Activated naive CD4-positive, alpha-beta T cell treated with anti-CD3 and anti-CD28 coated beads, Interleukin-2, amount 50 U/mL, for 24 hours (primary cell): ENCODE data around the gene MAST4.

Source experiments
- H3K27ac Mint-ChIP-seq: one replicate; pipeline ENCODE4 v1.8.0; 2021; ENCODE audit warnings: mild to moderate bottlenecking, mixed read lengths
- H3K27me3 Mint-ChIP-seq: one replicate; pipeline ENCODE4 v1.8.0; 2021; ENCODE audit warnings: mixed read lengths
- H3K36me3 Mint-ChIP-seq: one replicate; pipeline ENCODE4 v1.8.0; 2021; ENCODE audit warnings: mixed read lengths
- H3K4me1 Mint-ChIP-seq: one replicate; pipeline ENCODE4 v1.8.0; 2021; ENCODE audit warnings: mixed read lengths
- H3K4me3 Mint-ChIP-seq: one replicate; pipeline ENCODE4 v1.8.0; 2021; ENCODE audit warnings: mild to moderate bottlenecking, mixed read lengths
- H3K9me3 Mint-ChIP-seq: one replicate; pipeline ENCODE4 v1.8.0; 2021; ENCODE audit warnings: mixed read lengths

The MAST4 gene

GRCh38 chr5:66585291-66585690 is 10.9 kb upstream of the MAST4 start:
- no peak overlapping the region for H3K27ac Mint-ChIP-seq
- no peaks in the 10 kb centered on the region for H3K4me1 Mint-ChIP-seq
- H3K36me3 Mint-ChIP-seq: no peaks in the 10 kb centered on the region
- no peak overlapping the region for H3K4me3 Mint-ChIP-seq
- peaks cover 12% of the 10 kb centered on the region for H3K27me3 Mint-ChIP-seq
- H3K9me3 Mint-ChIP-seq: no peaks in the 10 kb centered on the region

GRCh38 chr5:66587771-66588170 is 8.4 kb upstream of the MAST4 start:
- Mint-ChIP-seq H3K9me3 (no peaks in the 10 kb centered on the region), H3K27ac (no peak overlapping the region), H3K36me3 (no peaks in the 10 kb centered on the region), H3K27me3 (peaks cover 11% of the 10 kb centered on the region), H3K4me3 (no peak overlapping the region), H3K4me1 (no peaks in the 10 kb centered on the region)

- no peak overlapping the region for H3K27ac Mint-ChIP-seq
- peaks cover 49% of the 10 kb centered on the region for H3K27me3 Mint-ChIP-seq
- no peaks in the 10 kb centered on the region for H3K36me3 Mint-ChIP-seq
- no peaks in the 10 kb centered on the region for H3K9me3 Mint-ChIP-seq
- H3K4me3 Mint-ChIP-seq: peak overlapping the region; percentile 83
- peaks cover 9% of the 10 kb centered on the region for H3K4me1 Mint-ChIP-seq
Observed at GRCh38 chr5:66596636-66597182, 516 bp downstream of the MAST4 start.

GRCh38 chr5:66597183-66597757 is 1.1 kb downstream of the MAST4 start:
- H3K4me1 Mint-ChIP-seq: peaks cover 9% of the 10 kb centered on the region
- H3K27me3 Mint-ChIP-seq: peaks cover 46% of the 10 kb centered on the region
- no peaks in the 10 kb centered on the region for H3K36me3 Mint-ChIP-seq
- H3K9me3 Mint-ChIP-seq: no peaks in the 10 kb centered on the region
- no peak overlapping the region for H3K27ac Mint-ChIP-seq
- peak overlapping the region; percentile 83 for H3K4me3 Mint-ChIP-seq

- H3K9me3 Mint-ChIP-seq: no peaks in the 10 kb centered on the region
- no peaks in the 10 kb centered on the region for H3K36me3 Mint-ChIP-seq
Observed at GRCh38 chr5:66602621-66603020, 6.4 kb downstream of the MAST4 start.

GRCh38 chr5:66603164-66603563 is 7.0 kb downstream of the MAST4 start:
- no peaks in the 10 kb centered on the region for H3K9me3 Mint-ChIP-seq
- no peaks in the 10 kb centered on the region for H3K4me1 Mint-ChIP-seq
- peaks cover 21% of the 10 kb centered on the region for H3K27me3 Mint-ChIP-seq
- H3K27ac Mint-ChIP-seq: no peak overlapping the region
- H3K4me3 Mint-ChIP-seq: no peak overlapping the region
- no peaks in the 10 kb centered on the region for H3K36me3 Mint-ChIP-seq

More at GRCh38 chr5:66602621-66603020, 6.4 kb downstream of the MAST4 start:
- Mint-ChIP-seq H3K27me3 (peaks cover 26% of the 10 kb centered on the region), H3K27ac (no peak overlapping the region), H3K4me3 (no peak overlapping the region), H3K4me1 (peaks cover 3% of the 10 kb centered on the region)

GRCh38 chr5:66603881-66604280 is 7.7 kb downstream of the MAST4 start:
- H3K27ac Mint-ChIP-seq: no peak overlapping the region
- no peaks in the 10 kb centered on the region for H3K9me3 Mint-ChIP-seq
- no peak overlapping the region for H3K4me3 Mint-ChIP-seq
- H3K36me3 Mint-ChIP-seq: no peaks in the 10 kb centered on the region
- peaks cover 15% of the 10 kb centered on the region for H3K27me3 Mint-ChIP-seq
- H3K4me1 Mint-ChIP-seq: no peaks in the 10 kb centered on the region

GRCh38 chr5:66606713-66607112 is 10.5 kb downstream of the MAST4 start:
- Mint-ChIP-seq H3K27me3 (peaks cover 2% of the 10 kb centered on the region), H3K4me1 (no peaks in the 10 kb centered on the region), H3K4me3 (no peak overlapping the region), H3K36me3 (no peaks in the 10 kb centered on the region), H3K27ac (no peak overlapping the region), H3K9me3 (no peaks in the 10 kb centered on the region)

GRCh38 chr5:66608501-66608900 is 12.3 kb downstream of the MAST4 start:
- Mint-ChIP-seq H3K36me3 (no peaks in the 10 kb centered on the region), H3K27me3 (peaks cover 3% of the 10 kb centered on the region), H3K4me3 (no peak overlapping the region), H3K27ac (no peak overlapping the region), H3K9me3 (no peaks in the 10 kb centered on the region), H3K4me1 (no peaks in the 10 kb centered on the region)

- Mint-ChIP-seq H3K27me3 (peaks cover 3% of the 10 kb centered on the region), H3K4me3 (no peak overlapping the region), H3K36me3 (no peaks in the 10 kb centered on the region), H3K27ac (no peak overlapping the region), H3K9me3 (no peaks in the 10 kb centered on the region), H3K4me1 (no peaks in the 10 kb centered on the region)
Observed at GRCh38 chr5:66609615-66610014, 13.4 kb downstream of the MAST4 start.

- H3K36me3 Mint-ChIP-seq: no peaks in the 10 kb centered on the region
- no peaks in the 10 kb centered on the region for H3K9me3 Mint-ChIP-seq
- H3K27ac Mint-ChIP-seq: no peak overlapping the region
- no peaks in the 10 kb centered on the region for H3K4me1 Mint-ChIP-seq
- peaks cover 5% of the 10 kb centered on the region for H3K27me3 Mint-ChIP-seq
- no peak overlapping the region for H3K4me3 Mint-ChIP-seq
Observed at GRCh38 chr5:66612226-66612625, 16.0 kb downstream of the MAST4 start.

GRCh38 chr5:66615136-66615535 is 18.9 kb downstream of the MAST4 start:
- Mint-ChIP-seq H3K27me3 (peaks cover 5% of the 10 kb centered on the region), H3K4me1 (no peaks in the 10 kb centered on the region), H3K4me3 (no peak overlapping the region), H3K9me3 (no peaks in the 10 kb centered on the region), H3K27ac (no peak overlapping the region), H3K36me3 (no peaks in the 10 kb centered on the region)

- H3K9me3 Mint-ChIP-seq: no peaks in the 10 kb centered on the region
- H3K4me3 Mint-ChIP-seq: no peak overlapping the region
- no peaks in the 10 kb centered on the region for H3K4me1 Mint-ChIP-seq
- H3K36me3 Mint-ChIP-seq: no peaks in the 10 kb centered on the region
- H3K27ac Mint-ChIP-seq: no peak overlapping the region
- peaks cover 8% of the 10 kb centered on the region for H3K27me3 Mint-ChIP-seq
Observed at GRCh38 chr5:66615894-66616293, 19.7 kb downstream of the MAST4 start.

GRCh38 chr5:66616520-66617225 is 20.5 kb downstream of the MAST4 start:
- H3K4me1 Mint-ChIP-seq: no peaks in the 10 kb centered on the region
- H3K9me3 Mint-ChIP-seq: no peaks in the 10 kb centered on the region
- H3K27me3 Mint-ChIP-seq: peaks cover 8% of the 10 kb centered on the region
- H3K27ac Mint-ChIP-seq: no peak overlapping the region
- no peaks in the 10 kb centered on the region for H3K36me3 Mint-ChIP-seq
- no peak overlapping the region for H3K4me3 Mint-ChIP-seq

GRCh38 chr5:66617226-66617861 is 21.2 kb downstream of the MAST4 start:
- H3K9me3 Mint-ChIP-seq: no peaks in the 10 kb centered on the region
- no peak overlapping the region for H3K4me3 Mint-ChIP-seq
- H3K4me1 Mint-ChIP-seq: no peaks in the 10 kb centered on the region
- no peak overlapping the region for H3K27ac Mint-ChIP-seq
- H3K36me3 Mint-ChIP-seq: no peaks in the 10 kb centered on the region
- H3K27me3 Mint-ChIP-seq: peaks cover 5% of the 10 kb centered on the region
